Neural progenitor cell (in vitro differentiated cells): ENCODE results near the gene CDK10.
"Not testable (repeated sequence)": the region's sequence is repeated elsewhere in the genome, so short reads cannot be mapped to it uniquely, and the experiment has no call there.

Experiments
- EZH2 ChIP-seq: fragments of 200-600 bp; sonication (generic); IDR thresholded peaks from 2 replicates; pipeline ENCODE4 v1.6.1; 2017; ENCODE audit warnings: antibody characterized with exemption, mild to moderate bottlenecking, moderate library complexity
- TF ChIP-seq, protein P1 (sequence below): fragments of 200-600 bp; sonication (generic); IDR thresholded peaks from 2 replicates; pipeline ENCODE4 v1.5.1; 2017; ENCODE audit warnings: antibody characterized with exemption, mild to moderate bottlenecking

GRCh38 chr16:89699629-89700099 is 13.2 kb downstream of the CDK10 start:
- not testable (repeated sequence) for TF ChIP-seq EZH2
- TF ChIP-seq, protein P1, sequence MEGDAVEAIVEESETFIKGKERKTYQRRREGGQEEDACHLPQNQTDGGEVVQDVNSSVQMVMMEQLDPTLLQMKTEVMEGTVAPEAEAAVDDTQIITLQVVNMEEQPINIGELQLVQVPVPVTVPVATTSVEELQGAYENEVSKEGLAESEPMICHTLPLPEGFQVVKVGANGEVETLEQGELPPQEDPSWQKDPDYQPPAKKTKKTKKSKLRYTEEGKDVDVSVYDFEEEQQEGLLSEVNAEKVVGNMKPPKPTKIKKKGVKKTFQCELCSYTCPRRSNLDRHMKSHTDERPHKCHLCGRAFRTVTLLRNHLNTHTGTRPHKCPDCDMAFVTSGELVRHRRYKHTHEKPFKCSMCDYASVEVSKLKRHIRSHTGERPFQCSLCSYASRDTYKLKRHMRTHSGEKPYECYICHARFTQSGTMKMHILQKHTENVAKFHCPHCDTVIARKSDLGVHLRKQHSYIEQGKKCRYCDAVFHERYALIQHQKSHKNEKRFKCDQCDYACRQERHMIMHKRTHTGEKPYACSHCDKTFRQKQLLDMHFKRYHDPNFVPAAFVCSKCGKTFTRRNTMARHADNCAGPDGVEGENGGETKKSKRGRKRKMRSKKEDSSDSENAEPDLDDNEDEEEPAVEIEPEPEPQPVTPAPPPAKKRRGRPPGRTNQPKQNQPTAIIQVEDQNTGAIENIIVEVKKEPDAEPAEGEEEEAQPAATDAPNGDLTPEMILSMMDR, result not testable (repeated sequence)
